ENCODE data around the gene SLC38A6.

- TF ChIP-seq, protein P1, sequence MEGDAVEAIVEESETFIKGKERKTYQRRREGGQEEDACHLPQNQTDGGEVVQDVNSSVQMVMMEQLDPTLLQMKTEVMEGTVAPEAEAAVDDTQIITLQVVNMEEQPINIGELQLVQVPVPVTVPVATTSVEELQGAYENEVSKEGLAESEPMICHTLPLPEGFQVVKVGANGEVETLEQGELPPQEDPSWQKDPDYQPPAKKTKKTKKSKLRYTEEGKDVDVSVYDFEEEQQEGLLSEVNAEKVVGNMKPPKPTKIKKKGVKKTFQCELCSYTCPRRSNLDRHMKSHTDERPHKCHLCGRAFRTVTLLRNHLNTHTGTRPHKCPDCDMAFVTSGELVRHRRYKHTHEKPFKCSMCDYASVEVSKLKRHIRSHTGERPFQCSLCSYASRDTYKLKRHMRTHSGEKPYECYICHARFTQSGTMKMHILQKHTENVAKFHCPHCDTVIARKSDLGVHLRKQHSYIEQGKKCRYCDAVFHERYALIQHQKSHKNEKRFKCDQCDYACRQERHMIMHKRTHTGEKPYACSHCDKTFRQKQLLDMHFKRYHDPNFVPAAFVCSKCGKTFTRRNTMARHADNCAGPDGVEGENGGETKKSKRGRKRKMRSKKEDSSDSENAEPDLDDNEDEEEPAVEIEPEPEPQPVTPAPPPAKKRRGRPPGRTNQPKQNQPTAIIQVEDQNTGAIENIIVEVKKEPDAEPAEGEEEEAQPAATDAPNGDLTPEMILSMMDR (conservative IDR thresholded peaks at IDR 0.05; ENCODE audit: low read depth in 2 of 2): no peak
- TF ChIP-seq ZNF114 (CRISPR knock-in tag; IDR thresholded peaks at IDR 0.05) (no peak), EZH2phosphoT487 (IDR thresholded peaks at IDR 0.05; ENCODE audit: unreplicated experiment) (no peak), CREB1 (CRISPR knock-in tag; IDR thresholded peaks at IDR 0.05; ENCODE audit: low read depth) (no peak), POLR2AphosphoS5 (IDR thresholded peaks at IDR 0.05; ENCODE audit: low read depth) (no peak)
Observed at GRCh38 chr14:61033855-61034254, 52.8 kb downstream of the SLC38A6 start.
